ENCODE measurements around the gene NCBP3. TPM values are rescaled to one million over a fixed set of nuclear protein-coding genes. Genes with fewer than 3 reads are reported as not detected.

Gene NCBP3
- total and polyA plus RNA-seq, 9 of the 15 experiments (the other 6 are each of a cell fraction or from before 2014, with no cell fraction given): 3.1 to 25.5 (median 20.5) TPM

DNA sequence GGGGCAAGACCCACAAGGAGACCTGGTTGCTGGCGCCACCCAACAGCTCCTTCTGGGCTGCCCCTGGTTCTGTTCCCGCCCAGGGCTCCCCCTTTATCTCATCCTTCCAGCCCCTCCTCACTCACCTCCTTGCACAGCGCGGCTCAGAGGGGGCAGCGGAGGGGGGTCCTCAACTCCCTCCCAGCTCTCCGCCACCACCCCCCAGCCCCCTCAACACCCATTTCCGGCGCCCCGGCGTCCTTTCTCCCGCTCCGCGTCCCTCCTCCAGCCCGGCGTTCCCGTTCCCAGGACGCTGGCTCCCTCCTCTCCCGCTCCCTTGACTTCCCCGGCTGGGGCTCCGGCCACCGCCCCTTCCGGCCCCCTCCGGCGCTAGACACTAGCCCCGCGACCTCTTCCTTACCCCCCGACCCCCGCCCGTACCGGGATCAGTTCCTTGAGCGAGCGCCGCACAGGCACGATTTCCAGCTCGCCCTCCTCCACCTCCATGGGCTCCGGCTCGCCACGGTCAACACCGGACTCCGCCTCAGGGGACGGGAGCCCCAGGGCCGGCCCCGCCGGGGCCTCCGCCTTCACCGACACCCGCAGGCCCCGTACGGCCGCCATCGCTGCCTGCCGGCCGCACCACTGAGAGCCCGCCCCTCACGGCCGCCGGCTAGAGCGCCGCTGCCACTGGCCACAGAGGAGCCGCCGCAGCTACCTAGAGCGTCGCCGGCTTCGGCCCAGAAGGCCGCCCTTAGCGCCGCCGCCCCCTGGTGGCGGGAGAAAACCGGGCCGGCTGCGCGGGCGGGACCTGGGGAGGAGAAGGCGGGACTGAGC, at the start of gene NCBP3 (continued):
- TF ChIP-seq TAF1 (IDR thresholded peaks at IDR 0.05; ENCODE audit: control insufficient read depth, extremely low read depth, insufficient read depth, low read length, severe bottlenecking) (peak; percentile 87), NR2C1 (IDR thresholded peaks at IDR 0.05) (peak; percentile 54; the same call in 1 of the 2 replicates), NR2C1 (tag; IDR thresholded peaks at IDR 0.05) (no peak), ZNF589 (CRISPR knock-in tag; IDR thresholded peaks at IDR 0.05; ENCODE audit: low read depth) (no peak; the same call in 1 of the 2 replicates), LEF1 (IDR thresholded peaks at IDR 0.05) (no peak), XRCC5 (IDR thresholded peaks at IDR 0.05; ENCODE audit: low read depth, low read length) (peak; percentile 96), COPS2 (conservative IDR thresholded peaks at IDR 0.05) (no peak), POLR2B (IDR thresholded peaks at IDR 0.05; ENCODE audit: low read depth, partially characterized antibody) (peak; percentile 71), ZNF175 (CRISPR knock-in tag; IDR thresholded peaks at IDR 0.05; ENCODE audit: low read depth) (0 out of 2 replicates have a peak, but pooled peaks have one; percentile 18), HOXB6 (CRISPR knock-in tag; IDR thresholded peaks at IDR 0.05; ENCODE audit: borderline replicate concordance) (no peak), GABPA (tag; conservative IDR thresholded peaks at IDR 0.05; ENCODE audit: low read depth) (peak; percentile 79), SIN3A (IDR thresholded peaks at IDR 0.05; ENCODE audit: borderline replicate concordance in 2 of 2, control insufficient read depth in 1 of 2, low read depth in 2 of 2, low read length in 2 of 2) (peak; percentile 60 to 65; a peak in 2 of 4 replicates), TCF7 (IDR thresholded peaks at IDR 0.05; ENCODE audit: borderline replicate concordance) (no peak), TFAP4 (CRISPR knock-in tag; IDR thresholded peaks at IDR 0.05; ENCODE audit: borderline replicate concordance) (peak; percentile 91), POLR2AphosphoS5 (IDR thresholded peaks at IDR 0.05; ENCODE audit: control insufficient read depth, insufficient read depth, low read depth, low read length) (peak; percentile 71), FOXA1 (IDR thresholded peaks at IDR 0.05; ENCODE audit: borderline replicate concordance) (no peak), ERF (CRISPR knock-in tag; IDR thresholded peaks at IDR 0.05) (no peak), NCOR1 (IDR thresholded peaks at IDR 0.05) (peak; percentile 47; the same call in 1 of the 2 replicates), PHTF2 (CRISPR knock-in tag; IDR thresholded peaks at IDR 0.05) (no peak), CREM (IDR thresholded peaks at IDR 0.05; ENCODE audit: low read depth) (peak; percentile 61), CTBP1 (IDR thresholded peaks at IDR 0.05; ENCODE audit: borderline replicate concordance) (peak; percentile 81), CGGBP1 (CRISPR knock-in tag; IDR thresholded peaks at IDR 0.05) (no peak)
- TF ChIP-seq, protein P1, sequence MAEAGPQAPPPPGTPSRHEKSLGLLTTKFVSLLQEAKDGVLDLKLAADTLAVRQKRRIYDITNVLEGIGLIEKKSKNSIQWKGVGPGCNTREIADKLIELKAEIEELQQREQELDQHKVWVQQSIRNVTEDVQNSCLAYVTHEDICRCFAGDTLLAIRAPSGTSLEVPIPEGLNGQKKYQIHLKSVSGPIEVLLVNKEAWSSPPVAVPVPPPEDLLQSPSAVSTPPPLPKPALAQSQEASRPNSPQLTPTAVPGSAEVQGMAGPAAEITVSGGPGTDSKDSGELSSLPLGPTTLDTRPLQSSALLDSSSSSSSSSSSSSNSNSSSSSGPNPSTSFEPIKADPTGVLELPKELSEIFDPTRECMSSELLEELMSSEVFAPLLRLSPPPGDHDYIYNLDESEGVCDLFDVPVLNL (CRISPR knock-in tag; IDR thresholded peaks at IDR 0.05; ENCODE audit: low read depth): 0 out of 2 replicates have a peak, but pooled peaks have one; percentile 13
